GM19043 (cell line): ENCODE measurements around the gene BRIP1.
"Not testable (repeated sequence)": the region's sequence is repeated elsewhere in the genome, so short reads cannot be mapped to it uniquely, and the experiment has no call there.

ENCODE experiments used
- ATAC-seq: cut with Tn5 transposase; IDR thresholded peaks from one replicate; pipeline ENCODE4 v1.9.1; 2021; ENCODE audit warnings: low read depth; ENCODE audit not compliant: unreplicated experiment

Gene BRIP1

GRCh38 chr17:61832463-61832862 is 30.9 kb downstream of the BRIP1 start:
- no peak for ATAC-seq

DNA sequence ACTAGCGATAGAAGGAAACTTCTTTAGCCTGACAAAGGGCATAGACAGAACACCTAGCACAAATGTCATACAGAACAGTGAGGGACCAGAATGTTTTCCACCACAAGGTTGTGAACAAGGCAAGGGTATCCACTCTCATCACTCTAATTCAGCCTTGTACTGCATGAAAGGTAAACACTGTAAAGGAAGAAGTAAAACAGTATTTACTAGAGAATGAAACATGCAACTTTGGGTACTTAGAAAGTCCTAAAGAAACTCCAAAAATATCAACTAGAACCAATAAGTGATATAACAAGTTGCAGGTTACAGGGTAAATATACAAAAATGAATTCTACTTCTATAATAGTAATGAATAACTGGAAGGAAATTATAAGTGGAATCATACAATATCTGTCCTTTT is 32.2 kb downstream of the BRIP1 start:
- no peak for ATAC-seq

GRCh38 chr17:61828694-61829093 is 34.6 kb downstream of the BRIP1 start:
- ATAC-seq: no peak

DNA sequence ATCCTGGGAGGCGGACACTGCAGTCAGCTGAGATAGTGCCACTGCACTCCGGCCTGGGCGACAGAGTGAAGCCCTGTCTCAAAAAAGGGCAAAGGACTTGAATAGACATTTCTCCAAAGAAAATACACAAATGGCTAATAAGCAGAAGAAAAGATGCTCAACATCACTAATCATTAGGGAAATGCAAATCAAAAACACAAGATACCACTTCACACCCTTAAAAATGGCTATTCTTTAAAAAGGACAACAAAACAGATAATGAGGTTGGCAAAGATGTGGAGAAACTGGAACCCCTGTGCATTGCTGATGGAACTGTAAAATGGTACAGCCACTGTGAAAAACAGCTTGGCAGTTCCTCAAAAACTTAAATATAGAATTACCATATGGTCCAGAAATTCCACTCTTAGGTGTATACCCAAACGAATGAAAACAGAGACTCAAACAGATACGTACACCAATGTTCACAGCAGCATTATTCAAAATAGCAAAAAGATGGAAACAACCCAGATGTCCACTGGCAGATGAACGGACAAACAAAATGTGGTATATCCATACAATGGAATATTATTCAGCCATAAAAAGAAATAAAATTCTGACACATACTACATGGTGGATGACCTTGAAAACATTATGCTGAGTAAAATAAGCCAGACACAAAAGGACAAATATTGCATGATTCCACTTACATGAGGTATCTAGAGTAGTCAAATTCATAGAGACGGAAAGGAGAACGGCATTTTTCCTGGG is 35.5 kb downstream of the BRIP1 start:
- ATAC-seq: no peak

GRCh38 chr17:61826866-61827265 is 36.5 kb downstream of the BRIP1 start:
- ATAC-seq: not testable (repeated sequence)

DNA sequence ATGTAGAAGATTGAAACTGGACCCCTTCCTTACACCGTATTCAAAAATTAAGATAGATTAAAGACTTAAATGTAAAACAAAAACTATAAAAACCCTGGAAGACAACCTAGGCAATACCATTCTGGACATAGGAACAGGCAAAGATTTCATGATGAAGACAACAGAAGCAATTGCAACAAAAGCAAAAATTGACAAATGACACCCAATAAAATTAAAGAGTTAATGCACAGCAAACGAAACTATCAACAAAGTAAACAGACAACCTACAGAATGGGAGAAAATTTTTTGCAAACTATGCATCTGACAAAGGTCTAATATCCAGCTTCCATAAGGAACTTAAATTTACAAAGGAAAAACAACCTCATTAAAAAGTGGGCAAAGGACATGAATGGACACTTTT is 37.1 kb downstream of the BRIP1 start:
- ATAC-seq: not testable (repeated sequence)

DNA sequence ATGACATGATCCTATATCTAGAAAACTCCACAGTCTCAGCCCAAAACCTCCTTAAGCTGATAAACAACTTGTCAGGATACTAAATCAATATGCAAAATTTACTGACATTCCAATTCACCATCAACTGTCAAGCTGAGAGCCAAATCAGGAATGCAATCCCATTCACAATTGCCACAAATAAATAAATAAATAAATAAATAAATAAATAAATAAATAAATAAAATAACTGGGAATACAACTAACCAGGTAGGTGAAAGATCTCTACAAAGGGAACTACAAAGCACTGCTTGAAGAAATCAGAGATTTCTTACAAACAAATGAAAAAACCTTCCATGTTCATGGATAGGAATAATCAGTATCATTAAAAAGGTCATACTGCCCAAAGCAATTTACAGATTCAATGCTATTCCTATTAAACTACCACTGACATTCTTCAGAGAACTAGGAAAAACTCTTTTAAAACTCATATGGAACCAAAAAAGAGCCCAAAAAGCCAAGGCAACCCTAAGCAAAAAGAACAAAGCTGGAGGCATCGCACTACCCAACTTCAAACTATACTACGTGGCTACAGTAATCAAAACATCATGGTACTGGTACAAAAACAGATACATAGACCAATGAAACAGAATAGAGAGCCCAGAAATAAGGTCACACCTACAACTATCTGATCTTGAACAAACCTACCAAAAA is 37.7 kb downstream of the BRIP1 start:
- no peak for ATAC-seq

DNA sequence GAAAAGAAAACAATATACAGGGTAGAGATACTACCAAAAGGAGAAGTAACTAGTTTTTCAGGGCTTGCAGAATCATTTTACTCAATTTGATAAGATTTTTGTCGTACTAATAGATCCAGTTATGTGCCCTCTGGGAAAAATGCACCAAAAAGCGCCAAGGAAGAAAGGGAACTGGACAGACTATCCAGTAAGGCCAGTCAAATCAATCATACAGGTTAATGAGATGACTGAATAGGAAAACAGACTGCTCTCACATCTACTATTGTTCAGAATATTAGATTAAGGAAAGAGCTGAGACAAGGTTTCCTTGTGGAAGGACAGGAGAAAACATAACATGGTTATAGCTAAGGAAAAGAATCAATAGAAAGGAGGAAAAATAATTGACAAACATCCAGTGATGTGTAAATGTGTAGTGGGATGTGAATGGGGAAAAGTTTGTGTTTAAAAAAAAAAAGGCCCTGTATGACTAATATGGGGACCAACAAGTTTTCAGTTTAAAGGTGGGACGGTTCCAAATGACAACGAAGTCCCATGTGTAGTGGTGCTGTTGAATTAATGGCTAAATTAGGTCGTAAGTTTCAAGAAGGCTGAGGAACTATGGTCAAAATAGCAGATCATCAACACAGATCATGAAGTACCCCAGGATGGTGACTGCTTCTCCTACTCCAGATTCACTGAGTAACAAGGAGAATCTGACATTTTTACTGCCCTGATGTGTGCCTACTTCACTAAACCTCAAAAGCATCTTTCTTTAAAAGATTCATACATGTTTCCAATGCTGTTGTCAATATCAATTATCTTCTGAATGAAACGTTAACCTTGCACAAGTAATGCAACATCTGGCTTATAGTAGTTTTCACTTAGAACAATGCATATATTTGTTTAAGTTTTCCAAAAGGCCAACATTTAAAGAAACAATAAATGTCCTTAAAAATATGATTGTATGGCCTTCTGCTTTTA is 40.7 kb downstream of the BRIP1 start:
- ATAC-seq: no peak

DNA sequence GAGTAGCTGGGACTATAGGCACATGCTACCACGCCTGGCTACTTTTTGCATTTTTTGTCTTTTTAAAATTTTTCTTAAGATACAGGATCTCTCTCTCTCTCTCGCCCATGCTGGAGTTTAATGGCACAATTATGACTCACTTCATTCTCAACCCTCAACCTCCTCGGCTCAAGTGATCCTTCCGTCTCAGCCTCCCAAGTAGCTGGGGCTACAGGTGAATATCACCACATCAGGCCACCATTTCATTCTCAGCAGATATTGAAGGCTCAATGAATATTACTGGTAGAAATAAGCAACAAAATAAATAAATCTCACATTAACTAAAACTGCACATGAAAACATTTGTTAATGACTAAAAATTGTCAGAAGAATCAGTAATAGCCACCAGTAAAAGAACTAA is 41.7 kb downstream of the BRIP1 start:
- no peak for ATAC-seq

- ATAC-seq: not testable (repeated sequence)
These were observed 44.1 kb downstream of the BRIP1 start for GRCh38 chr17:61819265-61819664.

DNA sequence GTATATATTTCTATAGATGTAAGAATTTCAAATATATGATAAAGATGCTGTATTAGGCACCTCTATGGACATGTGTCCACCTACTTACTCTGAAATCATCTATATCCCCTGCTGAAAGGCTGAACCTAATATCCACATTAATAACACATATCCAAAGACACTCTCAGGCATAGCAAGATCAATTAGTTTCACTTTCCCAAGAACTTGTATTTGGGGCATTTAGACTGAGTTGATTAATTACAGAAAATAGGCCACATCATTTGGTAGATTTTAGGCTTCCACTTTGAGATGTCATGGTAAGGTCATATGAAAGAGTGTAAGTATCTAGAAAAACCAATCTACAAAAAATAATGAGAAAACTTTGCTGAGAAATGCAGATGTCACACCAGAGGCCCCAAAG is 45.1 kb downstream of the BRIP1 start:
- no peak for ATAC-seq

DNA sequence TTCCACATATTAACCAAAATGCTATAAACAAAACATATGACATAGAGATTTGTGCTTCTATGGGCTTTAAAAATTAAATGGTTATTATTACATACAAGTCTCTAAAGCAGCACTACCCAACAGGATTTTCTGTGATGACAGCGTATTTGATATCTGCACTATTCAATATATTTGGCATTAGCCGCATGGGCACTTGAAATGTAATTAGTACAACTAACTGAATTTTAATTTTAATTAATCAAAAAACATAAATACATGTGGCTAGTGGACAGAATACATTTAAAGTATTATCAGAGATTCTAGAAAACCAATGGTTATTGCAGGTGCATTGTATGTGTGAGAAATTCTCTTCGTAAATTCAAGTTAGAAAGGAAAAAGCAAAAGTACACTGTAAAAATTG is 45.9 kb downstream of the BRIP1 start:
- no peak for ATAC-seq

DNA sequence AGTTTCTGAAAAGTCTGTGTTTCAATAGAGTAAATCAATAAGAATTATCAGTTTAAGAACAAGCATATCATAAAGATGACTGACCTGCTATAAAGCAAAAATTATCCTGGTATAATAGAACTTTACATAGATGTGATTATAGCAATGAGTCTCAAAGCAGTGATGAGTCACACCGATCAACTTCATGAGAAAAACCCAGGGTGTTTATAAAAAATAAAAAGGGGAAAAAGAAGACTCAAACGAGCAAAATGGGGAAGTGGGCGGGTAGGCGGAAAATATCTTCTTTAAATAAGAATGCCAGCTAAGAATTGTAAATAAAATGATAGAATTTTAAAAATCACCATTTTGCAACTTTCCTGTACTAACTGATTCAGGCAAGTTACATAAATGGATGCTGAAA is 46.8 kb downstream of the BRIP1 start:
- ATAC-seq: no peak

DNA sequence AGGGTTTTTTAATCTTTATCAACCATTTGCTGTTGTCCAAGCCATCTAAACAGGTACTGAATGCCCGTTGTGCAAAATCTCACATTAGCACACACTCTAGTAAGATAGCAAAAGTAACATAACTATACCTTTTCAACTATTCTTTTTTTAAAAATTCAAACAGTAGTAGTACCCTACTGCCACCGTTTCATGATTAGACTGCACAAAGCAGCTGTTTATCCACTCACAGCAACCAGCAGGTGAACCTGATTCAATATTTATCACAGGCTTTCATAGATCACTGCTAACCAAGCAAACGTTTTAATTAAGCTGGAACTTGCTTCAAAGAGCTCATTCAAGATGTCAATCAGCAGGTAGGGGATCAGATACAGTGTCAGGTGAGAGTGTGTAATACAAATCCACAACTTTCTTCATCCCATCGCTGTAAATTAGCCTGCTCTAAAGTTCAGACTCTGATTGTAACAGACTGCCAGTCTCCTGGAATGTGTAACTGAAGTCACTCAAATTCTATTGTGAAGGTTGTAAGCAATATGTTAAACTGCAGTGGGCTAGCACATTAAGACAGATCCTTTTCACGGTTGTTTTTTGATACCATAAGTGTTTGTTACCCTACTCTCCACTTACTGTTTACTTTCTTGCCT is 47.3 kb downstream of the BRIP1 start:
- no peak for ATAC-seq

GRCh38 chr17:61814485-61814884 is 48.8 kb downstream of the BRIP1 start:
- no peak for ATAC-seq

DNA sequence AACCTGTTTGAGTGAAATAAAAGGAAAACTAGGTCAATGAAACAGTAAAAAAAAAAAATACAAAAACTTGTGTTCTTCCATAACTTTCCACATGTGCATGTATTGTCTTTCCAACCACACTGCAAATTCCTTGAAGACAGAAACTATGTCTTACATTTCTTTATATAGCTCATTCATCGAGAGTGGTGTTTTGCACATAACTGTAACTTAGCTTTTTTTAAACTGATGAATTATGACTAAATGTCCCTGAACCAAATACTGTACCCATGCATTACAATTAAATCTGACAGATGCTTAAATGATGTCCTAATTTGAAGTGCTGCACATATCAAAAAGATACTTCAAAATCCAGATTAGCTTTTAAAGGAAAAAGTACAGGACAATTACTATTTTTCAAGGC is 50.1 kb downstream of the BRIP1 start:
- no peak for ATAC-seq

DNA sequence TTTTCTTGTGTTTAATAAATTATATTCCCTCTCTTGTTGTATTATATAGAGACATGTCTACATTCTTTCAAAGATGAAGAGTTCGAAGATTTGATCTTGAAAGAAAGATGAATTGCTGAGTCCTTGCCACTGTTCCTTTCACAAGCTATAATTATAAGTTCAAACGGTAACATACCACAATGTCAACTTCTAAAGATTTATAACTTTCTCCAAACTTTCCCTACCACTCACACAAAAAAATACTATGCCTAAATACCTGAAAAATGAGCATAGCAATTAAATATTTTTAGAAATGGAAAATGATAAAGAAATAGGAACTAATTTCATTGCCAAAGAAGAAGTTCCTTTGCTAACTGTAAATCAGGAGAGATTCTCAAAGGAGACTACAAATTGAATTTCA is 50.6 kb downstream of the BRIP1 start:
- no peak for ATAC-seq

DNA sequence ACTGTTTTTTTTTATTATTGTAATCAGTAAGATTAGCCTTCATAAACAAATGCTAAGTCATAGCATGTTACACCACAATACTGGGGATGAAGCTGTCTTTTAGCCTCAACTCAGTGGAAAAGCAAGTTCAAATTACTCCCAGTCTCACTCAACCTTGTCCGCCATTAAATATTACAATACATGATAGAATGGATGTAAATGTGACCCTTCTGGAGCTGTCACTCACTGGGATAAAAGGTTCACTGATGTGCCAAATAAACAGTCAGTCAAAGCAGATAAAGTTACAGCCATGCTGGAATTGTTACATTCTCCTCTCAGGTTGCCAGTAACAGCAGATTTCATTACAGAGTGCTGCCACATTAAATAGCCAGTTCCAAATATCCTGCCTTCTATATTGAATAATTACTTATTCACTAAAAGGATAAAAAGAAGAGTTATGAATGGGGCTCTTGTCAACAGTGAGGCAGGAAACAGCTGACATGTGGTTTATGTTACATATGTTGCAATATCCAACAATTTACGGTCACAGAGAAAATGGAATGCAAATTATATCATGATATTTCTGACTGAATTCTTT is 53.4 kb downstream of the BRIP1 start:
- no peak for ATAC-seq

DNA sequence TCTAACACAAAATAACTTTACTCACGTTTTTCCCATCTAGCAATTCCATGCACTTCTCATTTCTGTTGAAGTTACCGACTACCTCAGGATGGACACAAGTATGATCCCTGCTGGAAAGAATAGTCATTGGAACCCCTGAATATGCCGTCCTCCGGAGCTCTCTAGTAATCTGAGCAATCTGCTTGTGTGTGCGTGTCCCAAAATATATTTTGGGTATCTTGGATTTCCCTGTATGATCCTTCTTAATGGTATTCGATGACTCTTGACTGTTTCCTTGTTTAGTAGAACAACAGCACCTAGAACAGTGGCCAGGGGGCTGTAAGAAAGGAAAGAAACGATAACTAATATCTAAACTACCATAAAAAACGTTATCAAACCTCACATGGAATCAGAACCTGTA is 54.9 kb downstream of the BRIP1 start:
- ATAC-seq: no peak

DNA sequence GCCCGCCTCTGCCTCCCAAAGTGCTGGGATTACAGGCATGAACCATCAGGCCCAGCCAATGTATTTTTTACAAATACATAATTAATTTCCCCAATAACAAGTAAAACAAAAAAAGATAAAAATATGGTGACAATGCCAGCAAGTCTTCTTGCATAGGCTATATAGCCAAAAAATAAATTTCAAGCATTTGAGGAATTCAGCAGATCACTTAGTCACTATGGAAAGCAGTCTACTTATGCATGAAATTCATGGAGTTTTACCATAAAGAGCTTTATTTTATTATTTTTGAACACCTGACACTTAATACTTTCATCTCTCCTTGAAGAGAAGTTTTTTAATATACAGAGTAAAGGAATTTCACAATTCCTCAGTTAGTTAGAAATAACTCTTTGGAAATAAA is 56.4 kb downstream of the BRIP1 start:
- ATAC-seq: no peak
